ENCODE data around the gene CAMP.
"Not testable (repeated sequence)": the region's sequence is repeated elsewhere in the genome, so short reads cannot be mapped to it uniquely, and the experiment has no call there.

The CAMP gene

GRCh38 chr3:48256557-48256956, 33.3 kb downstream of the CAMP start:
- DNase-seq (ENCODE audit: low read depth in 1 of 2, low spot score in 1 of 2) = no peak

- DNase-seq (ENCODE audit: low read depth in 1 of 2, low spot score in 1 of 2) = no peak
These were observed 35.2 kb downstream of the CAMP start for GRCh38 chr3:48258530-48258929.

GRCh38 chr3:48267782-48268181, 44.5 kb downstream of the CAMP start:
- no peak for DNase-seq (ENCODE audit: low read depth in 1 of 2, low spot score in 1 of 2)

GRCh38 chr3:48268381-48268935, 45.2 kb downstream of the CAMP start:
- DNase-seq (ENCODE audit: low read depth in 1 of 2, low spot score in 1 of 2) = peak; percentile 60 to 86

- DNase-seq (ENCODE audit: low read depth in 1 of 2, low spot score in 1 of 2) = peak; percentile 26 to 44
These were observed 45.8 kb downstream of the CAMP start for GRCh38 chr3:48268936-48269561.

- no peak for DNase-seq (ENCODE audit: low read depth in 1 of 2, low spot score in 1 of 2)
These were observed 46.3 kb downstream of the CAMP start for GRCh38 chr3:48269592-48269991.

- DNase-seq (ENCODE audit: low read depth in 1 of 2, low spot score in 1 of 2) = no peak
These were observed 47.0 kb downstream of the CAMP start for GRCh38 chr3:48270306-48270705.

GRCh38 chr3:48271223-48271622, 47.9 kb downstream of the CAMP start:
- DNase-seq (ENCODE audit: low read depth in 1 of 2, low spot score in 1 of 2) = not testable (repeated sequence)

GRCh38 chr3:48271763-48272498, 48.6 kb downstream of the CAMP start:
- DNase-seq (ENCODE audit: low read depth in 1 of 2, low spot score in 1 of 2) = no peak

GRCh38 chr3:48273594-48274211, 50.4 kb downstream of the CAMP start:
- DNase-seq (ENCODE audit: low read depth in 1 of 2, low spot score in 1 of 2) = peak; percentile 24 to 48

- no peak for DNase-seq (ENCODE audit: low read depth in 1 of 2, low spot score in 1 of 2)
These were observed 51.2 kb downstream of the CAMP start for GRCh38 chr3:48274452-48274851.

Data from activated CD4-positive, alpha-beta T cell treated with anti-CD3 and anti-CD28 coated beads, Interleukin-2, amount 50 U/mL, for 24 hours (primary cell).